Ovary (tissue), 9 donors: ENCODE measurements around the gene MYPN. TPM values are rescaled to one million over a fixed set of nuclear protein-coding genes. Genes with fewer than 3 reads are reported as not detected.

Source experiments
- DNase-seq, 5 donors: peaks; one replicate each; pipeline ENCODE4 v3.0.0-alpha.2; 2019 to 2020
- H3K27ac ChIP-seq, 2 donors: fragments of 200-600 bp; one replicate each; pipeline versions ENCODE4 v1.5.1 to v1.8.0; 2019 to 2022
- H3K27me3 ChIP-seq: fragments of 200-600 bp; one replicate; pipeline ENCODE4 v1.8.0; 2022
- H3K36me3 ChIP-seq: fragments of 200-600 bp; sonication (generic); one replicate; pipeline ENCODE4 v1.5.1; 2019
- H3K4me1 ChIP-seq: one replicate; pipeline ENCODE4 v1.8.1; 2013; ENCODE audit warnings: mild to moderate bottlenecking, moderate library complexity; ENCODE audit not compliant: insufficient read depth
- H3K4me3 ChIP-seq: fragments of 200-600 bp; sonication (generic); one replicate; pipeline ENCODE4 v1.5.1; 2017
- H3K9me3 ChIP-seq, 2 donors: fragments of 200-600 bp in 1 of 2; sonication (generic) in 1 of 2; one replicate each; pipeline versions ENCODE4 v1.5.1 to v1.8.1; 2013 to 2019; ENCODE audit warnings: mild to moderate bottlenecking in 1 of 2, moderate library complexity in 1 of 2
- EP300 ChIP-seq: sonication (generic); formaldehyde crosslinking; IDR thresholded peaks from one replicate; pipeline ENCODE4 v1.6.1; 2017; ENCODE audit warnings: antibody characterized with exemption
- POLR2A ChIP-seq: fragments of 450-650 bp; IDR thresholded peaks from one replicate; pipeline ENCODE4 v1.6.1; 2017; ENCODE audit warnings: antibody characterized with exemption, mild to moderate bottlenecking, moderate library complexity
- WGBS, 3 donors: extraction: QIAGEN DNeasy Blood & Tissue Kit in 1 of 3; methylation state at CpG; one replicate each; pipeline versions ENCODE4 v1.1.5 to v1.1.7; 2013 to 2017; 5-methylcytosine and 5-hydroxymethylcytosine counted together
- intact Hi-C, 4 donors: fragments of 100-400 bp; cut with DNase I; formaldehyde crosslinking; loops; one replicate each; pipeline versions ENCODE4 v1.11.0 to v1.15.1; 2022 to 2023
- polyA plus RNA-seq, 2 donors: library from polyadenylated mRNA; stranded (reverse); fragments of 200-250 nt in 1 of 2; fragments of 350-450 nt in 1 of 2; fragmentation: Illumina TruSeq in 1 of 2; extraction: RNeasy Lipid Tissue Mini Kit (QIAGEN cat#74804) in 1 of 2; gene quantifications; one replicate each; pipeline ENCODE4 v1.2.3, GENCODE V29; 2013 to 2014
- total RNA-seq, 7 donors: library from RNA; depleted of rRNA in 2 of 7; stranded (reverse); fragments of >200 nt in 2 of 7; fragmentation: NEBNext Ultra II Directional in 3 of 7; extraction: Animal tissue kit (Norgen Biotek cat#: 25700) in 3 of 7; gene quantifications; one replicate each; pipeline versions ENCODE4 v1.1.0 to v1.2.4, GENCODE V29; 2016 to 2023
- TF ChIP-seq, protein P1 (sequence below), 3 donors: fragments of 450-650 bp in 2 of 3; fragments of 200-600 bp in 1 of 3; IDR thresholded peaks; one replicate each; pipeline versions ENCODE4 v1.5.1 to v1.8.0; 2016 to 2022; ENCODE audit warnings: antibody characterized with exemption in 3 of 3, mild to moderate bottlenecking in 1 of 3
- donor health status: DM: no; HTN: no; CAD: no; lungs with moderate emphysema.
- donor health status: DM: no; HTN: no; CAD: no.
- donor health status: Bipolar disorder and iron deficiency.
- donor health status: DM: yes; HTN: yes; CAD: no.
- donor health status: DM: no; HTN: no; CAD: no.
- donor health status: DM: yes; HTN: yes; CAD: no.

Gene MYPN
- total and polyA plus RNA-seq, 9 donors, result 0.05 to 0.18 (median 0.16) TPM; not detected in 5

DNA sequence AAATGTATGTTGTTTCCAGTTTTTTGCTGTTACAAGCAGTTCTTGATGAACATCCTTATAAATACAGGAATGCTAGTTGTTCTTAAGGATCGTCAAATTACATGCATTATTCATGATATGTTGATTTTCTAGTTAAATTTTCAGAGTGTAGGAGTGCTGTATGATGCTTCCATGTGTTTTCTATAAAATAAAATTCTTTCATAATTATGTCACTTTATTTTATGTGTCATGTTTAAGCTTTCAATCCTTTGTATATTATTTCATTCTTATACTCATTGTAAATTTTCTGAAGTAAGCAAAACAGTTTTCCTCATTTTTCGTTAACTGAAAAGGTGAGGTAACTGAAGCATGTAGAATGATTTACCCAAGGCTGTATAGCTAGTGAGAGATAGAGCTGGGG lies 16.8 kb upstream of the MYPN start:
- Histone ChIP-seq H3K9me3 (no peaks in the 10 kb centered on the region), H3K36me3 (no peaks in the 10 kb centered on the region), H3K27ac (no peak overlapping the region), H3K27me3 (no peaks in the 10 kb centered on the region), H3K4me3 (no peak overlapping the region), H3K4me1 (no peaks in the 10 kb centered on the region)
- no peak for DNase-seq
- 92 to 95% (median 92%) methylated on average over 2 of the region's 2 CpGs for WGBS, 3 donors
- no peak for TF ChIP-seq POLR2A
- TF ChIP-seq EP300, result no peak
- TF ChIP-seq, protein P1, sequence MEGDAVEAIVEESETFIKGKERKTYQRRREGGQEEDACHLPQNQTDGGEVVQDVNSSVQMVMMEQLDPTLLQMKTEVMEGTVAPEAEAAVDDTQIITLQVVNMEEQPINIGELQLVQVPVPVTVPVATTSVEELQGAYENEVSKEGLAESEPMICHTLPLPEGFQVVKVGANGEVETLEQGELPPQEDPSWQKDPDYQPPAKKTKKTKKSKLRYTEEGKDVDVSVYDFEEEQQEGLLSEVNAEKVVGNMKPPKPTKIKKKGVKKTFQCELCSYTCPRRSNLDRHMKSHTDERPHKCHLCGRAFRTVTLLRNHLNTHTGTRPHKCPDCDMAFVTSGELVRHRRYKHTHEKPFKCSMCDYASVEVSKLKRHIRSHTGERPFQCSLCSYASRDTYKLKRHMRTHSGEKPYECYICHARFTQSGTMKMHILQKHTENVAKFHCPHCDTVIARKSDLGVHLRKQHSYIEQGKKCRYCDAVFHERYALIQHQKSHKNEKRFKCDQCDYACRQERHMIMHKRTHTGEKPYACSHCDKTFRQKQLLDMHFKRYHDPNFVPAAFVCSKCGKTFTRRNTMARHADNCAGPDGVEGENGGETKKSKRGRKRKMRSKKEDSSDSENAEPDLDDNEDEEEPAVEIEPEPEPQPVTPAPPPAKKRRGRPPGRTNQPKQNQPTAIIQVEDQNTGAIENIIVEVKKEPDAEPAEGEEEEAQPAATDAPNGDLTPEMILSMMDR (IDR thresholded peaks at IDR 0.05), result no peak
- intact Hi-C loops, result no loop called here

DNA sequence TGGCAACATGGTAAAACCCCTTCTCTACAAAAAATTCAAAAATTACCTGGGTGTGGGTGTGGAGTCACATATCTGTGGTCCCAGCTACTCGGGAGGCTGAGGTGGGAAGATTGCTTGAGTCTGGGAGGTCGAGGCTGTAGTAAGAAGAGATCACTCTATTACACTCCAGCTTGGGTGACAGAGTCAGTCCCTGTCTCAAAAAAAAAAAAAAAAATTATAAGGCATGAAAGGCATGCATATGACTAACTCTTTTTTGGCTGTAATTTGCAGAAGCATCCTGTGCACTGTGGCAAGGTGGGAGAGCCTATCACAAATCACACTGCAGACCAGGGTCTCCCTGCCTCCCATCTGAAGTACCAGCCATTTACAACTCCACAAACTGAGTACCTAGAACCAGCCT lies 14.1 kb upstream of the MYPN start:
- Histone ChIP-seq H3K4me3 (no peak overlapping the region), H3K4me1 (no peaks in the 10 kb centered on the region), H3K27me3 (no peaks in the 10 kb centered on the region), H3K9me3 (no peaks in the 10 kb centered on the region), H3K27ac (no peak overlapping the region), H3K36me3 (no peaks in the 10 kb centered on the region)
- intact Hi-C loops, result no loop called here
- WGBS, 3 donors, result 69 to 83% (median 81%) methylated on average over 2 of the region's 2 CpGs
- DNase-seq, result no peak
- TF ChIP-seq, protein P1 (IDR thresholded peaks at IDR 0.05), result no peak
- no peak for TF ChIP-seq POLR2A
- no peak for TF ChIP-seq EP300

DNA sequence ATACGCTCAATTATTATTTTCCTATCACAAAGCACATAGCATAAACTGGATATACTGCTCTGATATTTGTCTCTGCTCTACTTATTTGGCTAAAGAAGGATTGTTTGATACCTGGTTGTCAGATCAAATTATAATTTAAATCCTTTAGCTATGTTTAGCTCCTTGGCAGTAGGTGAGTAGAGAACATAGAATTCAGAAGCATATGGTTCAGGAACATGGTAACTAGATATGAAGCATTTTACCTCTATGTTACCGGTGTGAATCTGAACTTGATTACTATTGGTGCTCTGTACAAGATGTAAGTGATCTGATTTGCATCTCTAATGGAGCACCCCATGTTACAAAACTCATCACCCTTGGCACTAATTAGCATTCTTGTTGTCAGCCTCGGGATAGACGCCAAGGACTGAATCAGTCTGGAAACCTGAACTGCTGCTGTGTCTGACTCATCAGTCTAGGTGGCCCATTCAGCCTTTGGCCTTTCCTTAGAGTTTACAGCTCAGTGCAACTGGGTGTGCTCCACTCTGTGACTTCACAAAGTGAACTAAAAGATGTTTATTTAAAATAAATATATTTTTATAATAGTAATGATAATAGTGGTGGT lies 12.3 kb upstream of the MYPN start:
- Histone ChIP-seq H3K4me3 (no peak overlapping the region), H3K4me1 (no peaks in the 10 kb centered on the region), H3K36me3 (no peaks in the 10 kb centered on the region), H3K9me3 (no peaks in the 10 kb centered on the region), H3K27ac (no peak overlapping the region), H3K27me3 (no peaks in the 10 kb centered on the region)
- WGBS, 3 donors, result 43 to 56% (median 53%) methylated on average over 4 of the region's 4 CpGs
- intact Hi-C loops, result no loop called here
- TF ChIP-seq, protein P1 (IDR thresholded peaks at IDR 0.05), result no peak
- no peak for TF ChIP-seq EP300
- no peak for TF ChIP-seq POLR2A
- DNase-seq, result peak in 1 of 5 donors; percentile 27

DNA sequence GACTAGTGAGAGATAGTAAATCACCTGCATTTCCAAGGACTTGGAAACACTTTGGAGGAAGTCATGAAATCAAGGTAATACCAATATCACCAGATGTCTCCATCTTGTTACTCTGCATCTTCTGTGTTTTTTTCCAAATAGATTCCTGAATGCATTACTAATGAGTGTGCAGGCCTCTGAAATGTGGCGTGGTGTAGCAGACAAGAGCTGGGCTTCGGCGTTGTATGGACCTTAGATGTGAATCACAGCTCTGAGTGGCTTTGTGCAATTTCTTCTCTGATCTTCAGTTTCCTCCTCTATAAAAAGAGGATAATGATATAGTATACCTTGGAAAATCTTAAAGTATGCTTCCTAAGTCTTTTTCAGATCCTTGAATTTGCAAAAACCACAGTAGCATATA lies 9.6 kb upstream of the MYPN start:
- Histone ChIP-seq H3K27me3 (no peaks in the 10 kb centered on the region), H3K27ac (no peak overlapping the region), H3K4me1 (no peaks in the 10 kb centered on the region), H3K9me3 (no peaks in the 10 kb centered on the region), H3K36me3 (no peaks in the 10 kb centered on the region), H3K4me3 (no peak overlapping the region)
- WGBS, 3 donors, result 92 to 94% (median 94%) methylated on average over 3 of the region's 3 CpGs
- TF ChIP-seq POLR2A (no peak), EP300 (no peak)
- TF ChIP-seq, protein P1 (IDR thresholded peaks at IDR 0.05), result no peak
- DNase-seq, result no peak
- intact Hi-C loops, result no loop called here
